Measurements from ENCODE around the gene OTUD1.
A peak's percentile ranks its signal among the peaks of the same experiment; 100 is the strongest.
"Not testable (repeated sequence)": the region's sequence is repeated elsewhere in the genome, so short reads cannot be mapped to it uniquely, and the experiment has no call there.

Gene OTUD1, protein sequence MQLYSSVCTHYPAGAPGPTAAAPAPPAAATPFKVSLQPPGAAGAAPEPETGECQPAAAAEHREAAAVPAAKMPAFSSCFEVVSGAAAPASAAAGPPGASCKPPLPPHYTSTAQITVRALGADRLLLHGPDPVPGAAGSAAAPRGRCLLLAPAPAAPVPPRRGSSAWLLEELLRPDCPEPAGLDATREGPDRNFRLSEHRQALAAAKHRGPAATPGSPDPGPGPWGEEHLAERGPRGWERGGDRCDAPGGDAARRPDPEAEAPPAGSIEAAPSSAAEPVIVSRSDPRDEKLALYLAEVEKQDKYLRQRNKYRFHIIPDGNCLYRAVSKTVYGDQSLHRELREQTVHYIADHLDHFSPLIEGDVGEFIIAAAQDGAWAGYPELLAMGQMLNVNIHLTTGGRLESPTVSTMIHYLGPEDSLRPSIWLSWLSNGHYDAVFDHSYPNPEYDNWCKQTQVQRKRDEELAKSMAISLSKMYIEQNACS

DNA sequence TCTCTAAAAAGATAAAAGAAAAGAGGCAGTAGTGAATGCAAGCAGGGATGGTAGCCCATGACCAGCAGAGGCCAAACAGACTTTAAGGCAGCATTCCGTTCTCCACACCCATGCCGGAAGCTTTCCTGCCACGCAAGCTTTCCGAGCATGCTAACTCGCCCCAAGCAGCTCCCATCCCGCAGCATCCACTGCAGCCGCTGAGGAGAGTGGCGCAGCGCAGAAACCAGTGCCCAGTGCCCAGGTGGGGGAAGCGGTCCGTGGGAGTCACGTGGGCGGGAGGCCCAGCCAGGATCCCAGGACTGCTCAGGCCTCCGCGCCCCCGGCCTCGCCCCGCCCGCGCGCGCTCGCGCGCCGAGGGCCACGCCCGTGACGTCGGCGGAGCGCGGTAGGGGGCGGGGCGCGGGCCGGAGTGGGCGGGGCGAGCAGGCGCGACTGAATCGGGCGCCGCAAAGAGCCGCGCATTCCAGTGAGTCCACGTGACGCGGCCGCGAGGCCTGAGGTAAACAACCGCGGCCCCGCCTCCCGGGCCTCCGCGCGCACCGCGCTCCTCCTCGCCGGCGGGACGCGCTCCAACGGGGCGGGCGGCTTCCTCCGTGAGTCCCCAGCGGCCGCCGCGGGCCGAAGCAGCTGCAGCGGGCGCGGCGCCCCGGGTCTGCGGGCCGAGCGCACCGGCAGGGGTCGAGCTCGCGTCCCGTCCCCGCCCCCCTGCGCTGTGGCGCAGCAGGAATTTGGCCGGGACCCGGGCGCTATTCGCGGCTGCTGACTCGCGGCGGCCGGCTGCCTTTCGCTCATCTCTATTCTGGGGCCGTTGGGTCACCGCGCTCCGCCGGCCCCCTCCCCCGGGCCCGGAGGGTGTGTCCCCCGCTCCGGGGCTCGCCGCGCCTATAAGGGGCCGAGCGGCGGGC is at the start of gene OTUD1:
Gene OTUD1 (plus strand): TSS at position 529 of the 905 bp plus-strand sequence. CDS start 383 bp downstream, outside the sequence.
- DNase-seq = peak; percentile 30

DNA sequence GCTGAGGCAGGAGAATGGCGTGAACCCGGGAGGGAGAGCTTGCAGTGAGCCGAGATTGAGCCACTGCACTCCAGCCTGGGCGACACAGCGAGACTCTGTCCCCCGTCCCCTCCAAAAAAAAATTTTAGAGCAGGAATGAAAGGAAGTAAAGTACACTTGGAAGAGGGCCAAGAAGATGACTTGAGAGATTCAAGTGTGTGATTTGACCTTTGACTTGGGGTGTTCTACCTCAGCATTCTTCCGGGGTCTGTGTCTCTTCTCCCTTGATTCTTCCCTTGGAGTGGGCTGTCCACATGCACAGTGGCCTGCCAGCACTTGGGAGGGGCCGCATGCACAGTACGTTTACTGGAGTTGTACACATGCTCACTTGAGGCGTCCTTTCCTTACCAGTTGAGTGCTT is 48.5 kb upstream of the OTUD1 start:
- DNase-seq = not testable (repeated sequence)

DNA sequence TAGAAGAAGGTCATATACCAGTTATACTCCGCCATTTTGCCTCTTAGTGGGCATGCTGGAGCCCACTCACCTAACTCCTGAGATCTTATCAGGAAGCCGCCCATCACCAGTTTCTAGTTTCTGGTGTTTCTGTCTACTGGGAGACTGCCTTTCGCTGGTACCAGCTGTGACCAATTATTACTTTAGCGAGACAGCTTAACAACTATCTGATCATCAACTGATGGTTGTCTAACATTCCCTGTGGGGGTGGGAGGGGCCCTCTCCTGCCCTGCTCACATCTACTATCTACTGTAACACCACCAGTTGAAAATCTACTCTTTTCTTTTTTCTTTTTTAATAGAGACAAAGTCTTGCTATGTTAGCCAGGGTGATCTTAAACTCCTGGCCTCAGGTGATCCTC is 48.1 kb upstream of the OTUD1 start:
- DNase-seq = no peak

DNA sequence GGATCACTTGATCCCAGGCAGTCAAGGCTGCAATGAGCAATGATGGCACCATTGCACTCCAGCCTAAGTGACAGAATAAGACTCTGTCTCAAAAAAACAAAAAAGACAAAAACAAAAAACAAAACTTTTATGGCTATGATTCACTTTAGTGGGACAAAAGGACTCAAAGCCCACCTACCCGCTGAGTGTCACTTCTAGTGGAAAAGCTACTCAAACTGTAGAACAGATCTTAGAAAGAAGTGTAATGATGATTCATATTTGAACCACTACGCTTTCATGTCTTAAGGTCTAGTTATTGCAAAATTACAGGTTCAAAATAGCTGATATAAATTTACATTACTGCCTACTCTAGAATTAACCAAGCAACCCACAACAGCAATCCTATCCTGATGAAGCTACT is 47.1 kb upstream of the OTUD1 start:
- no peak for DNase-seq

DNA sequence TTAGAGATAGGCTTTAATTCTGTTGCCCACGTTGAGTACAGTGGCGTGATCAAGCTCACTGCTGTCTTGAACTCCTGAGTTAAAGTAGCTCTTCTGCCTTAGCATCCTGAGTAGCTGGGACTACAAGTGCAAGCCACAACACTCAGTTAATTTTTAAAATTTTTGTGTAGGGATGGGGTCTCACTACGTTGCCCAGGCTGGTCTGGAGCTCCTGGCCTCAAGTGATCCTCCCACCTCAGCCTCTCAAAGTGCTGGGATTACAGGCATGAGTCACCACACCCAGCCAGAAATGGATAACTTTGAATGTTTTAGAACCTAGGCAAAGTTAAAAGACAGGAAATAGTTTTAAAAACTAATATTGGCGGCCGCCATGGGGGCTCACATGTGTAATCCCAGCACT is 43.9 kb upstream of the OTUD1 start:
- no peak for DNase-seq

DNA sequence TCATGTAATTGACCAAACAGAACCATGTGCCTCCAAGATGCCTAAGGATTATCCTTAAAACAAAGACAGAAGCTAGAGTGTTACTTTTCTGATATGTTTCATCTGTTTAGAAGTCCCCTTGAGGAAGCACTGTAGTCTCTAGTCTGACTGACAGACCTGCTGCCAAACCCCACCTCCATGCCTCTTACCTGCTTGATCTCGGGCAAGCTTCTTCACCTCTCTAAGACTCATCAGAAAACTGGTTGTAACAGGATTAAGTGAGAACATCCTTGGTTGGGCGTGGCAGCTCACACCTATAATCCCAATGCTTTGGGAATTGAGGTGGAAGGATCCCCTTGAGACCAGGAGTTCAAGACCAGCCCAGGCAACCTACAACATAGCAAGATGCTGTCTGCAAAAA is 42.2 kb upstream of the OTUD1 start:
- DNase-seq = no peak

DNA sequence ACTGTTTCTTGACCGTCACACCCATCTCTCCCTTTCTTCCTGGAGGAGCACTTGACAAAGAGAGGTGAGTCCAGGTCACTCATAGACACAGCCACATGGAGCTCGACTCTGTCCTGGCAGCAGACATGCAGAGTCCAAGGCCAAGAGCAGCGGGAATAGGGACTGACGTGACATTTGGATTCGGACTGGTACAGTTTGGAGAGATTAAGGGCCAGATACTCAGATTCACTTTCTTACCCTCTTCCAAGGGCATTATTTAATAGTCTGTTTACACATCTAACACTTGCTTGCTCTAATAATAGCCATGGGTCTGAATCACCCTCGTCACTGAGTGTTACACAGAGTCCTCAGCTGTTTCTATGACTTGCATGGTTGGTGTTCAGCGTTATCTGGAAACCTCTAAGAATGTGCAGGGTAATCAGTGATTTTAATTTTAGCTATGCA is 39.2 kb upstream of the OTUD1 start:
- no peak for DNase-seq

DNA sequence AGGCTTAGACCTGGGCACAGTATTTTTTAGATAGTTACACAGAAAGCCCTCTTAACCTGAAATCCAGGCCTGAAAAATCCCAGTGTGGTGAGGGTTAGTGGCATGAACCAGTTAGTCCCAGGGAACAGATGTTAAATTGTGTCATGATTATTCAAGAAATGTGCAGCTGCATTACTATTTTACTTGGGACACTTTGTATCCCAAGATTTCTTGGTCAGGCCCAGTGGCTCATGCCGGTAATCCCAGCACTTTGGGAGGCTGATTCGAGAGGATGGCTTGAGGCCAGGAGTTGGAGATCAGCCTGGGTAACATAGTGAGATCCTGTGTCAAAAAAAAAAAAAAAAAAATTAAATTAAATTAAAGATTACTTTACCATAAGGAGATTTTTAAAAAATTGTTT is 36.0 kb upstream of the OTUD1 start:
- no peak for DNase-seq

DNA sequence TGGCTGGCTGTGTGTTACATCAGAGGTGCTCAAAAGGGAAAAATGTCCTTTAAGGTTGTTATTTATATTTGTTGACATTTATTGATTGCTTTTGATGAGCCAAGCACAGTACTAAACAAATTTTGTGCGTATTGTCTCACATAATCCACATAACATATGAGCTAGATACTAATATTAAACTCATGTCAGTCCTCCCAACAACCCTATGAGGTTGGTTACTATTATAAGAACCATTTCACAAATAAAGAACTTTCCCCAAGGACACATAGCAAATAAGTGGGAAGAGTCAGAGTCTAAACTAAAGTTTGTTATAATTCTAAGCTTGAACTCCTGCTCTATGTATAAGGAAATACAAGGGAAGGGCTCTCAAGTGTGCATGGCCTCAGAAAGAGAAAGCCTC is 35.6 kb upstream of the OTUD1 start:
- DNase-seq = no peak

DNA sequence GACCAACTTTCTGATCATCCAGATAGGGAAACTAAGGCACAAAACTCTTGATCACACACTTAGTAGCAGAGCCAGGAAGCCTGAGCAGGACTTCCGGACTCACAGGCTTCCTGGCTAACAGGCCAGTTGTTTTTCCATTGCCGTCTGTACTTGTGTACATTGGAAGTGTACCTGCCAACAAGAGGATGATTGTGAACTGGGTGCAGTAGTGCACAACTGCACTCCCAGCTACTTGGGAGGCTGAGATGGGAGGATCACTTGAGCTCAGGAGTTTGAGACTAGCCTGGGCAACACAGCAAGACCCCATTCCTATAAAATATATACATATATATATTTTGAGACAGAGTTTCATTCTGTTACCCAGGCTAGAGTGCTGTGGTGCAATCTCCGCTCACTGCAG is 35.2 kb upstream of the OTUD1 start:
- no peak for DNase-seq

DNA sequence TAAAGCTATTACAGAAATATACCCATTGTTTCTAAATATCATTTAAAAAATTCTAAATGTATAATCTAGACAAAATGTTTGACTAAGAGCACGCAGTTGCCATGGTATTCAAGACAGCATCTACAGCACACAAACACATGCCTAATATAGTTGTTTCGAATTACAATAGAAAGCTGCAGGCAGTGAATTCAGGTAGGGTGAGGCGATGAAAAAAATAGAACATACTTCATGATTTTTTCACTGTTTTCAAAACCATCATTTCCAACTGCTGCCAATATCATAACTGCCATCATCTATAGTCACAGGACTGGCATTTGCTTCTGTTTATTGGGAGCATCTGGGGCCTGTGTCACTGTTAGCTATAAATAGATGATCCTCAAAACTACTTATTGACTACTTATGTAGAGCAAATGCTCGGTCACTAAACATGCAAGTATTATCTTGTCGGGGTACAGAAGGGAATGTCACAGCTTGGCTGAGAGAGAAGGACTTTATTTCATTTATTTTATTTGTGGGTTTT is 34.4 kb upstream of the OTUD1 start:
- DNase-seq = no peak

DNA sequence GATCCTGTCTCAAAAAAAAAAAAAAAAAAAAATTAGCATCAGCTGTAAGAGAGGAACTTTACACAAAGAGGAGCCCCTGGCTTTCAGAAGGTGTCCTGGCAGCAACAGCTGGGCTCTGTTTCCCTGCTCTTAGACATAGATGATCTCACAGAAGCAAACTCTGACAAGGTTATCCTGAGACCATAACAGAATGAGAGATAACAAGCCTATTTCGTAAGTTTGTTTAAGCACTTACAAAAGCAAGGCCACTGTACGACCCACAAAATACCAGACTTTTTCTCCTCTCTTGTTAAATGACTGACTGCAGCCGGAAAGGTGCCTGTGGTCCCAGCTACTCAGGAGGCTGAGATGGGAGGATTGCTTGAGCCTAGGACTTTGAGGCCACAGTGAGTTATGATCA is 33.3 kb upstream of the OTUD1 start:
- no peak for DNase-seq

DNA sequence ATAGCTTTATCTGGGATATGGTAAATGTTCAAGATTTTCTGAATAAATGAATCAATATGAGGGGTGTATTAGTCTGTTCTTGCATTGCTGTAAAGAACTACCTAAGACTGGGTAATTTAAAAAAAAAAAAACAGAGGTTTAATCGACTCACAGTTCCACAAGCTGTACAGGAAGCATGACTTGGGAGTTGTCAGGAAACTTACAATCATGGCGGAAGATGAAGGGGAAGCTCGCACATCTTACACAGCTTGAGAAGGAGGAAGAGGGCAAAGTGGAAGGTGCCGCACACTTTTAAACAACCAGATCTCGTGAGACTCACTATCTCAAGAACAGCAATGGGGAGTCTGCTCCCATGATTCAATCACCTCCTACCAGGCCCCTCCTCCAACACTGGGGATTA is 32.5 kb upstream of the OTUD1 start:
- DNase-seq = no peak

DNA sequence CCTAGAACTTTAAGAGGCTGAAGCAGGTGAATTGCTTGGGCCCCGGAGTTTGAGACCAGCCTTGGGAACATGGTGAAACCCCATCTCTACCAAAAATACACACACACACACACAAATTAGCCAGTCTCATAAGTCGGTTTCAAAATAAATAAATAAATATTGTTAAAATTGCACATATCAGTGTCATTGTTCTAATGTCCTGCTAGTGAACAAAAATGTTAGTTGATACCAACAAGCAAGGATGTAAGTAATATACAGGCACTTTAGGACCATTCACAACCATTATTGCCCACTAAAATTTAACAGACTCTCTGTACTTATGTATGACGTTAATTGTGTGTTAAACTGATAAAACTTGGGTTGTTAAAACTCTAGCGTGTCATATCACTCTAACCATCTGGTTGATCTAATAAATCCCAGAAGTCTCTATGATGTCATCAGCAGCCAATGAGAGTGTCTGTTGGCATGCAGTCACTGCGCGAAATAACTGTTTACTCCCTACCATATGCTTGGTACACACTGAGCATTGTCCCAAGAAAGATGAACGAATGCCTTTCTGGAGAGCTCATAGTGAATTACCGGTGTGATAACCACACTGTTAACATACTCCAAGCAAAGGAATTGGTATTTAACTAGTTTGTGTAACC is 30.4 kb upstream of the OTUD1 start:
- DNase-seq = no peak

DNA sequence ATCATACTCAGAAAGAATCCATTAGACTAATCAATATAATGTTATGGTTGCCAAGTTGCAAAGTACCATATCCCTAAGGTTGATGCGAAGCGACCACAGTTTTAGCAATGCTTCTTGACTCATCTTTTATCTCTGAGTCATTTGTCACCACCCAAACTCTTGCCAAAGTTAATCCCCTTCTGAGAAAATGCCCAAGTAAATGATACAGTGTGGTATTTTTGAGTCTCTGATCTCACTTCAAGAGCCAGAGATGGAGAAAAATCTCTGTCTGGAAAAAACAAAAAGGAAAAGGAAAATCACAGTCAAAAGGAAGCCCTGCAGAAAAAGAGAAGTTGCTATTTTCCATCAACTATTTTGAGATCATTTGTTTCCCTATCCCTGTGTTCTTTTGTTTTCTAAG is 26.7 kb upstream of the OTUD1 start:
- no peak for DNase-seq

DNA sequence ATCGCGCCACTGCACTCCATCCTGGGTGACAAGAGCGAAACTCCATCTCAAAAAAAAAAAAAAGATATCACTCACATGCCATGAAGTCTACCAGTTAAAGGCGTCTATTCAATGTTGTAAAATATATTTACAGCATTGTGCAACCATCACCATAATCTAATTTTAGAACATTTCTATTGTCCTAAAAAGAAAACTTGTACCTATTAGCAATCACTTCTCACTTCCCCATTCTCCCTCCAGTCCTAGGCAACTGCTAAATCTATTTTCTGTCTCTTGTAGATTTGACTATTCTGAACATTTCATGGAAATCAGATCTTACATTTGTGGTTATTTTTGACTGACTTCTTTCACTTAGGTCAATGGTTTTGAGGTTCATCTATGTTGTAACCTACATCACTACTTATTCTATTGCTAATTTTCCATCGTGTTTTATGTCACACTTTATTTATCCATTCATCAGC is 25.2 kb upstream of the OTUD1 start:
- DNase-seq = no peak

DNA sequence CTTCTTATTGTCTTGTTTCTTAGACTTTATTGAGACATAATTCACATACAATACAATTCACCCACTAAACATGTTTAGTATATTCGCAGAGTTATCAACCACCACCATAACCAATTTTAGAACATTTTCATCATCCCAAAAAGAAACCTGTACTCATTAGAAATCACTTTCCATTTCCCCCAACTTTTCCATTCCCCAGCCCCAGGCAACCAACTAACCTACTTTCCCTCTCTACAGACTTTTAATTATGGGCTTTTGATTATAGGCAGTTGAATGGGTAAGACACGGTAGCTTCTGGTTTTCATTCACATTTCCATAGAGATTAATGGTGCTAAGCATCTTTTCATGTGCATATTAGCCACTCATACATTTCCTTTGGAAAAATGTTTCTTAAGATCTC is 24.2 kb upstream of the OTUD1 start:
- DNase-seq = no peak

DNA sequence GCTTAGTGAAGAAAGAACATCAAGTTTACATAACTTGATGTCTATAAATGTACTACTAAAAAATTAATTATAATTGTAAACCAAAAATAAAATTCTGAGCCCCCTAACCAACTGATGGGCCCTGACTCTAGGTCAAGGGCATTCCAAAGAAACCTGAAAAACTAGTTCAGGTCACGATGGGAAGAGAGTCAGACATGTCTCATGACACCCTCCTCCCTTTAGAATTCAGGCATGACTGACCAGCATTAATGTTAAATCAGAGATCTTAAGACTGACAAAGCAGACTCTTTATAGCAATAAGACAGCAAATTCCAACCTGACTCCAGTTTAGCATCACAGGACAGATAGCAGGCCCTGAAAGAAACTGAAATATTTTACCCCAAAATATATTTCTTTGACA is 21.6 kb upstream of the OTUD1 start:
- DNase-seq = no peak

DNA sequence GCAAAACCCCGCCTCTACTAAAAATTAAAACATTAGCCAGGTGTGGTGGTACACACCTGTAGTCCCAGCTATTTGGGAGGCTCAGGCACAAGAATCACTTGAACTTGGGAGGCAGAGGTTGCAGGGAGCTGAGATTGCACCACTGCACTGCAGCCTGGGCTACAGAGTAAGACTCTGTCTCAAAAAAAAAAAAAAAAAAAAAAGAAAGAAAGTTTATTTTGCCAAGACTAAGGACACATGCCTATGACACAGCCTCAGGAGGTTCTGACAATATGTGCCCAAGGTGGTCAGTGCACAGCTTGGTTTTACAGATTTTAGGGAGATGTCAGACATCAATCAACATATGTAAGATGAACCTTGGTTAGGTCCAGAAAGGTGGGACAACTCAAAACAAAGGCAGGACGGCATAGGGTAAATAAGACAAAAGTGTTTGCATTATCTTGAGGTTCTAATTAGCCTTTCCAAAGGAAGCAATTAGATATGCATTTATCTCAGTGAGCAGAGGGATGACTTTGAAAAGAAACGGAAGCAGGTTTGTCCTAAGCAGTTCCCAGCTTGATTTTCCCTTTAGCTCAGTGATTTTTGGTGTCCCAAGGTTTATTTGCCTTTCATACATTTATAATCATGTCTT is 20.7 kb upstream of the OTUD1 start:
- no peak for DNase-seq

DNA sequence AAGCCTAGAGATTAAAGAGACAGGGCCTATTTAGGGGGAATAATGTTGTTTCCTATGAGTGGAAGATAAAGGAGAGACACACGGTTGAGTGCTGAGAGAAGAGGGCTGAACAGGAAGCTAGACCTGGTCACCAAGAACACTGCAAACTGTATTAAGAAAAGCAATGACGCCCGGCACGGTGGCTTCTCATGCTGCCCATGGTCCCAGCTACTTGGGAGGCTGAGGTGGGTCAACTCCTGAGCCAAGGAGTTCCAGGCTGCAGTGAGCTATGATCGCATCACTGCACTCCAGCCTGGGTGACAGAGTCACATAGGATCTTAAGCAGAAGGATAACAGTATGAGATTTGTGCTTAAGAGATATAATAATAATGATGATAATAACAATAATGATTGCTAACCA is 19.7 kb upstream of the OTUD1 start:
- no peak for DNase-seq

DNA sequence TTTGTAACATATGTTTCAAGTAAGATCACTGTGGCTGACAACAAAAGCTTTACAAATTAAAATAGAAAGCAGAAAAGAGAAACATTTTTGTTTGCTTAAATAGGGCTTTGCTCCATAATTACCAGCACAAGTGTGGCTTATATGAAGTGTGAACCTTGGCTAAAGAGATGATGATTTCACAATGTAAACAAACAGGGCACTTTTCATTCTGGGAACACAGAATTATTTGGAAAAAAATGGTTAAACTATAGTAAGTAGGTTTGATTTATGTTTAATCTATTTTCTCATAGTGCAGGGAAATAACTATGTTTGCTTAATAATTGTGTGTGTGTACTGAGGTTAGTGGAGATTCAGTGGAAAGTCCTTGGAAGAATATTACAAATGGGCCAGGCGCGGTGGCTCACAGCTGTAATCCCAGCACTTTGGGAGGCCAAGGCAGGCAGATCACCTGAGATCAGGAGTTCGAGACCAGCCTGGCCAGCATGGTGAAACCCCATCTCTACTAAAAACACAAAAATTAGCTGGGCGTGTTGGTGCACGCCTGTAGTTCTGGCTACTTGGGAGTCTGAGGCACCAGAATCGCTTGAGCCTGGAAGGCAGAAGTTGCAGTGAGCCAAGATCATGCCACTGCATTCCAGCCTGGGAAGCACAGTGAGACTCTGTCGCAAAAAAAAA is 19.1 kb upstream of the OTUD1 start:
- DNase-seq = no peak

DNA sequence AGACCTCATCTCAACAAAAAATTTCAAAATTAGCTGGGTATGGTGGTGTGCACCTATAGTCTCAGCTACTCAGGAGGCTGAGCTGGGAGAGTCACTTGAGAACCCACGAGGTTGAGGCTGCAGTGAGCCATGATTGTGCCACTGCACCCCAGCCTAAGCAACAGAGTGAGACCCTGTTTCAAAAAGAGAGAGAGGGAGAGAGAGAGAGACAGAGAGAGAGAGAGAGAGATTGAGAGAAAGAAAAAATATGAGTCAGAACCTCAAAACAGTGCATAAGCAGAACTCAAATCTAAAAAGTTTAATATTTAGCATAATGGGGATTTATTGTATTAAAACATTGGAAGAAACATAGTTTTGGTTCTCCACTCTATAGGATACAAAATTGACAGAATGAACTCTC is 17.5 kb upstream of the OTUD1 start:
- DNase-seq = no peak
